WTC11 (cell line): ENCODE data around the gene STIMATE. TPM values are rescaled to one million over a fixed set of nuclear protein-coding genes. Genes with fewer than 3 reads are reported as not detected.

Experiments
- ATAC-seq: fragments of 200-7000 bp; cut with Tn5 transposase; 2 replicates; pipeline ENCODE4 v1.10.0; 2021; ENCODE audit warnings: mild to moderate bottlenecking, moderate library complexity
- CTCF ChIA-PET: fragments of 300-600 bp; sonication (Branson Sonifier 250); formaldehyde crosslinking; loops from one replicate; lab custom pipeline; 2021; ENCODE audit warnings: antibody characterized with exemption; lab: Charles Lee
- POLR2A ChIA-PET: fragments of 350-600 bp; sonication (Branson Sonifier 250); formaldehyde crosslinking; loops from one replicate; lab custom pipeline; 2021; ENCODE audit warnings: antibody characterized with exemption; lab: Charles Lee
- DNase-seq: peaks from one replicate; pipeline ENCODE4 v3.0.0; 2021; ENCODE audit warnings: low spot score
- H3K27ac Mint-ChIP-seq: 2 replicates; pipeline ENCODE4 v1.8.0; 2021; ENCODE audit warnings: mixed read lengths
- H3K27me3 Mint-ChIP-seq: 2 replicates; pipeline ENCODE4 v1.8.0; 2021; ENCODE audit warnings: low read depth, mild to moderate bottlenecking, moderate library complexity, mixed read lengths
- H3K36me3 Mint-ChIP-seq: 2 replicates; pipeline ENCODE4 v1.8.0; 2021; ENCODE audit warnings: mixed read lengths
- H3K4me1 Mint-ChIP-seq: 2 replicates; pipeline ENCODE4 v1.8.0; 2022; ENCODE audit warnings: mixed read lengths
- H3K4me3 Mint-ChIP-seq: 2 replicates; pipeline ENCODE4 v1.8.0; 2021; ENCODE audit warnings: mild to moderate bottlenecking, moderate library complexity, mixed read lengths
- H3K9me3 Mint-ChIP-seq: 2 replicates; pipeline ENCODE4 v1.8.0; 2021; ENCODE audit warnings: mixed read lengths
- ATF1 ChIP-seq: sonication (generic); formaldehyde crosslinking; IDR thresholded peaks from 2 replicates; pipeline ENCODE4 v1.8.1; 2023; ENCODE audit warnings: mild to moderate bottlenecking, moderate library complexity, missing genetic modification reagents
- CBFB ChIP-seq: sonication (generic); formaldehyde crosslinking; IDR thresholded peaks from 2 replicates; pipeline ENCODE4 v1.8.1; 2022; ENCODE audit warnings: mild to moderate bottlenecking, low read depth, missing genetic modification reagents
- CTCF ChIP-seq: fragments of 200-600 bp; IDR thresholded peaks from 2 replicates; pipeline ENCODE4 v1.8.0; 2022; ENCODE audit warnings: antibody characterized with exemption
- EMX1 ChIP-seq: fragments of 250-450 bp; sonication (Bioruptor Pico); IDR thresholded peaks from 2 replicates; pipeline ENCODE4 v1.8.0; 2021; ENCODE audit warnings: mild to moderate bottlenecking
- ESRRA ChIP-seq: sonication (generic); formaldehyde crosslinking; IDR thresholded peaks from 2 replicates; pipeline ENCODE4 v1.8.1; 2022; ENCODE audit warnings: mild to moderate bottlenecking, missing genetic modification reagents, borderline replicate concordance
- FOXK1 ChIP-seq: sonication (generic); formaldehyde crosslinking; IDR thresholded peaks from 2 replicates; pipeline ENCODE4 v1.8.0; 2022; ENCODE audit warnings: mild to moderate bottlenecking, moderate library complexity, missing genetic modification reagents
- GABPB1 ChIP-seq: sonication (generic); formaldehyde crosslinking; IDR thresholded peaks from 2 replicates; pipeline ENCODE4 v1.8.1; 2023; ENCODE audit warnings: mild to moderate bottlenecking, missing genetic modification reagents
- HMGA2 ChIP-seq: fragments of 250-450 bp; sonication (Bioruptor Pico); IDR thresholded peaks from 2 replicates; pipeline ENCODE4 v1.4.0; 2021; ENCODE audit warnings: mild to moderate bottlenecking, moderate library complexity
- HMGXB4 ChIP-seq: sonication (generic); formaldehyde crosslinking; IDR thresholded peaks from 2 replicates; pipeline ENCODE4 v1.8.1; 2023; ENCODE audit warnings: mild to moderate bottlenecking, moderate library complexity, missing genetic modification reagents
- IRF2 ChIP-seq: sonication (generic); formaldehyde crosslinking; IDR thresholded peaks from 2 replicates; pipeline ENCODE4 v1.8.0; 2022; ENCODE audit warnings: low read depth, missing genetic modification reagents, borderline replicate concordance
- JAZF1 ChIP-seq: fragments of 250-450 bp; sonication (Bioruptor Pico); IDR thresholded peaks from 2 replicates; pipeline ENCODE4 v1.9.0; 2021; ENCODE audit warnings: moderate library complexity, mild to moderate bottlenecking, inconsistent platforms
- JUN ChIP-seq: sonication (generic); formaldehyde crosslinking; IDR thresholded peaks from 2 replicates; pipeline ENCODE4 v1.8.0; 2023; ENCODE audit warnings: mild to moderate bottlenecking, missing genetic modification reagents
- MAX ChIP-seq: sonication (generic); formaldehyde crosslinking; IDR thresholded peaks from 2 replicates; pipeline ENCODE4 v1.8.0; 2022; ENCODE audit warnings: mild to moderate bottlenecking, missing genetic modification reagents
- NR2C2 ChIP-seq: sonication (generic); formaldehyde crosslinking; IDR thresholded peaks from 2 replicates; pipeline ENCODE4 v1.8.0; 2022; ENCODE audit warnings: mild to moderate bottlenecking, missing genetic modification reagents
- OVOL2 ChIP-seq: fragments of 250-450 bp; sonication (Bioruptor Pico); IDR thresholded peaks from 2 replicates; pipeline ENCODE4 v1.9.0; 2021; ENCODE audit warnings: mild to moderate bottlenecking, borderline replicate concordance
- RORB ChIP-seq: fragments of 250-450 bp; sonication (Bioruptor Pico); IDR thresholded peaks from 2 replicates; pipeline ENCODE4 v1.9.0; 2021; ENCODE audit warnings: mild to moderate bottlenecking
- SOX15 ChIP-seq: fragments of 250-450 bp; sonication (Bioruptor Pico); IDR thresholded peaks from 2 replicates; pipeline ENCODE4 v1.9.0; 2021; ENCODE audit warnings: mild to moderate bottlenecking
- ZBTB21 ChIP-seq: sonication (generic); formaldehyde crosslinking; IDR thresholded peaks from 2 replicates; pipeline ENCODE4 v1.8.1; 2023; ENCODE audit warnings: mild to moderate bottlenecking, missing genetic modification reagents, borderline replicate concordance
- ZNF121 ChIP-seq: sonication (generic); formaldehyde crosslinking; IDR thresholded peaks from 2 replicates; pipeline ENCODE4 v1.8.0; 2023; ENCODE audit warnings: missing genetic modification reagents
- ZNF532 ChIP-seq: fragments of 250-450 bp; sonication (Bioruptor Pico); IDR thresholded peaks from 2 replicates; pipeline ENCODE4 v1.9.0; 2021; ENCODE audit warnings: mild to moderate bottlenecking, borderline replicate concordance
- total RNA-seq: library from RNA; stranded (reverse); gene quantifications from 3 replicates; pipeline ENCODE4 v1.2.3, GENCODE V29; 2021

Gene STIMATE
- total RNA-seq, 1 experiment from 2014 or later, result 35.5 TPM

- Mint-ChIP-seq H3K9me3 (no peaks in the 10 kb centered on the region), H3K27ac (no peak overlapping the region), H3K4me3 (no peak overlapping the region), H3K27me3 (no peaks in the 10 kb centered on the region), H3K4me1 (peaks cover 3% of the 10 kb centered on the region; the same call in 1 of the 2 replicates), H3K36me3 (peaks cover 19% of the 10 kb centered on the region)
- peak; percentile 67 for ATAC-seq
- no peak for TF ChIP-seq HMGXB4 (CRISPR knock-in tag)
- peak; percentile 45 for TF ChIP-seq CTCF
- CTCF ChIA-PET, result interaction anchor here (0.6 to 2.0 kb wide), 16 partner anchors 12 to 852 kb away, joined by 3 to 18 read pairs (median 4); partner anchors contain the start of genes MUSTN1 and STIMATE
- peak; percentile 47 for DNase-seq
- POLR2A ChIA-PET, result no interaction called here
Observed at GRCh38 chr3:52845691-52846431, 51.5 kb downstream of the STIMATE start.

GRCh38 chr3:52845157-52845556 is 52.2 kb downstream of the STIMATE start:
- no peak for TF ChIP-seq SOX15 (CRISPR knock-in tag)
- no peak for TF ChIP-seq FOXK1 (CRISPR knock-in tag)
- peak; percentile 24; the same call in 1 of the 2 replicates for TF ChIP-seq GABPB1 (CRISPR knock-in tag)
- TF ChIP-seq, all 79 proteins: peak for 1
- ATAC-seq (no peak), DNase-seq (no peak)
- Mint-ChIP-seq H3K4me3 (no peak overlapping the region), H3K27me3 (no peaks in the 10 kb centered on the region), H3K36me3 (peaks cover 22% of the 10 kb centered on the region), H3K4me1 (peaks cover 3% of the 10 kb centered on the region; the same call in 1 of the 2 replicates), H3K27ac (no peak overlapping the region), H3K9me3 (no peaks in the 10 kb centered on the region)
- CTCF ChIA-PET, result interaction anchor here (0.6 to 2.0 kb wide), 15 partner anchors 11 to 853 kb away, joined by 3 to 18 read pairs (median 4); partner anchors contain the start of genes MUSTN1 and STIMATE
- POLR2A ChIA-PET, result no interaction called here

- Mint-ChIP-seq H3K36me3 (peaks cover 25% of the 10 kb centered on the region), H3K27me3 (no peaks in the 10 kb centered on the region), H3K4me3 (no peak overlapping the region), H3K9me3 (no peaks in the 10 kb centered on the region), H3K4me1 (peaks cover 3% of the 10 kb centered on the region; the same call in 1 of the 2 replicates), H3K27ac (no peak overlapping the region)
- ATAC-seq (no peak), DNase-seq (no peak)
- ChIA-PET POLR2A (no interaction called here), CTCF (interaction anchor here (1.3 to 2.0 kb wide), 4 partner anchors 23 to 52 kb away, joined by 3 to 18 read pairs (median 10); no protein-coding TSS in a partner anchor)
- TF ChIP-seq ESRRA (CRISPR knock-in tag) (no peak), ZNF532 (CRISPR knock-in tag) (no peak), JAZF1 (CRISPR knock-in tag) (no peak), ZBTB21 (CRISPR knock-in tag) (no peak), NR2C2 (CRISPR knock-in tag) (no peak), ATF1 (CRISPR knock-in tag) (no peak), OVOL2 (CRISPR knock-in tag) (no peak), JUN (CRISPR knock-in tag) (no peak), RORB (CRISPR knock-in tag) (no peak), CTCF (no peak), CBFB (CRISPR knock-in tag) (no peak), ZNF121 (no peak), EMX1 (no peak), HMGA2 (CRISPR knock-in tag) (no peak), IRF2 (CRISPR knock-in tag) (no peak), MAX (CRISPR knock-in tag) (no peak)
Observed at GRCh38 chr3:52844290-52844975, 52.9 kb downstream of the STIMATE start.
